ENCODE measurements around the gene MYOD1. TPM values are rescaled to one million over a fixed set of nuclear protein-coding genes. Genes with fewer than 3 reads are reported as not detected.

MYOD1 gene
- total RNA-seq, 1 experiment from 2014 or later = not detected

DNA sequence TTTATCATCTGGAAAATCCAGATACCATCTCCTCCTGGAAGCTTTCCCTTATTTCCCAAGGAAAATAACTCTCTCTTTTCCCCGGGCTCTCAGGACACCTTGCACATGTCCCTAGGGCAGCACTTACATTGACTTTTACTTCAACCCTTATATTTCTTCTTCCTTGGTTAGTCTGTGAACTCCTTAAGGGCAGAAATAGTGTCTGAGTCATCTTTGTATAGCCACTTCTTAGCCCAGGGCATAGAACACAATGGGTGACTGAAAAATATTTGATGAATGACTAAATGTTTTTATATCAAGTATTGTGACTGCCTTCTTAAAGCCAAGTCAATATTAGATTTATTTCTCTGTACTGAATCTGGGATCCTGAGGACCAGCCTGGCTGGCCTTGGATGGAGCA is 45.4 kb upstream of the MYOD1 start:
- TF ChIP-seq POLR2AphosphoS5 (IDR thresholded peaks at IDR 0.05; ENCODE audit: low read depth, low read length) = no peak
- TF ChIP-seq EGR1 (IDR thresholded peaks at IDR 0.05; ENCODE audit: low read depth) = no peak
- no peak for TF ChIP-seq ZNF274 (IDR thresholded peaks at IDR 0.05; ENCODE audit: low read depth, low read length)
- no peak for TF ChIP-seq SIN3A (IDR thresholded peaks at IDR 0.05; ENCODE audit: low read depth)
- TF ChIP-seq, protein P1, sequence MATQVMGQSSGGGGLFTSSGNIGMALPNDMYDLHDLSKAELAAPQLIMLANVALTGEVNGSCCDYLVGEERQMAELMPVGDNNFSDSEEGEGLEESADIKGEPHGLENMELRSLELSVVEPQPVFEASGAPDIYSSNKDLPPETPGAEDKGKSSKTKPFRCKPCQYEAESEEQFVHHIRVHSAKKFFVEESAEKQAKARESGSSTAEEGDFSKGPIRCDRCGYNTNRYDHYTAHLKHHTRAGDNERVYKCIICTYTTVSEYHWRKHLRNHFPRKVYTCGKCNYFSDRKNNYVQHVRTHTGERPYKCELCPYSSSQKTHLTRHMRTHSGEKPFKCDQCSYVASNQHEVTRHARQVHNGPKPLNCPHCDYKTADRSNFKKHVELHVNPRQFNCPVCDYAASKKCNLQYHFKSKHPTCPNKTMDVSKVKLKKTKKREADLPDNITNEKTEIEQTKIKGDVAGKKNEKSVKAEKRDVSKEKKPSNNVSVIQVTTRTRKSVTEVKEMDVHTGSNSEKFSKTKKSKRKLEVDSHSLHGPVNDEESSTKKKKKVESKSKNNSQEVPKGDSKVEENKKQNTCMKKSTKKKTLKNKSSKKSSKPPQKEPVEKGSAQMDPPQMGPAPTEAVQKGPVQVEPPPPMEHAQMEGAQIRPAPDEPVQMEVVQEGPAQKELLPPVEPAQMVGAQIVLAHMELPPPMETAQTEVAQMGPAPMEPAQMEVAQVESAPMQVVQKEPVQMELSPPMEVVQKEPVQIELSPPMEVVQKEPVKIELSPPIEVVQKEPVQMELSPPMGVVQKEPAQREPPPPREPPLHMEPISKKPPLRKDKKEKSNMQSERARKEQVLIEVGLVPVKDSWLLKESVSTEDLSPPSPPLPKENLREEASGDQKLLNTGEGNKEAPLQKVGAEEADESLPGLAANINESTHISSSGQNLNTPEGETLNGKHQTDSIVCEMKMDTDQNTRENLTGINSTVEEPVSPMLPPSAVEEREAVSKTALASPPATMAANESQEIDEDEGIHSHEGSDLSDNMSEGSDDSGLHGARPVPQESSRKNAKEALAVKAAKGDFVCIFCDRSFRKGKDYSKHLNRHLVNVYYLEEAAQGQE (IDR thresholded peaks at IDR 0.05; ENCODE audit: low read depth) = no peak
- TF ChIP-seq EZH2phosphoT487 (IDR thresholded peaks at IDR 0.05; ENCODE audit: borderline replicate concordance) = no peak
- TF ChIP-seq, protein P2, sequence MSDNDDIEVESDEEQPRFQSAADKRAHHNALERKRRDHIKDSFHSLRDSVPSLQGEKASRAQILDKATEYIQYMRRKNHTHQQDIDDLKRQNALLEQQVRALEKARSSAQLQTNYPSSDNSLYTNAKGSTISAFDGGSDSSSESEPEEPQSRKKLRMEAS (IDR thresholded peaks at IDR 0.05) = no peak
- TF ChIP-seq, protein P3, sequence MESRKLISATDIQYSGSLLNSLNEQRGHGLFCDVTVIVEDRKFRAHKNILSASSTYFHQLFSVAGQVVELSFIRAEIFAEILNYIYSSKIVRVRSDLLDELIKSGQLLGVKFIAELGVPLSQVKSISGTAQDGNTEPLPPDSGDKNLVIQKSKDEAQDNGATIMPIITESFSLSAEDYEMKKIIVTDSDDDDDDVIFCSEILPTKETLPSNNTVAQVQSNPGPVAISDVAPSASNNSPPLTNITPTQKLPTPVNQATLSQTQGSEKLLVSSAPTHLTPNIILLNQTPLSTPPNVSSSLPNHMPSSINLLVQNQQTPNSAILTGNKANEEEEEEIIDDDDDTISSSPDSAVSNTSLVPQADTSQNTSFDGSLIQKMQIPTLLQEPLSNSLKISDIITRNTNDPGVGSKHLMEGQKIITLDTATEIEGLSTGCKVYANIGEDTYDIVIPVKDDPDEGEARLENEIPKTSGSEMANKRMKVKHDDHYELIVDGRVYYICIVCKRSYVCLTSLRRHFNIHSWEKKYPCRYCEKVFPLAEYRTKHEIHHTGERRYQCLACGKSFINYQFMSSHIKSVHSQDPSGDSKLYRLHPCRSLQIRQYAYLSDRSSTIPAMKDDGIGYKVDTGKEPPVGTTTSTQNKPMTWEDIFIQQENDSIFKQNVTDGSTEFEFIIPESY (IDR thresholded peaks at IDR 0.05; ENCODE audit: extremely low read depth, insufficient replicate concordance, low read length) = no peak
- TF ChIP-seq RAD21 (IDR thresholded peaks at IDR 0.05; ENCODE audit: low read depth) = no peak
- no peak for TF ChIP-seq YY1 (IDR thresholded peaks at IDR 0.05; ENCODE audit: extremely low read depth, insufficient replicate concordance, low read depth, low read length)
- POLR2A ChIA-PET = no interaction called here
- CTCF ChIA-PET = no interaction called here

More for the DNA sequence above, 45.4 kb upstream of the MYOD1 start:
- BruUV-seq (replicated peaks) = no TSS peak
- H3K27me3 ChIP-seq (ENCODE audit: insufficient read depth, low read length) = no peaks in the 10 kb centered on the region
- no peak for DNase-seq (ENCODE audit: low read depth, low spot score)
- no peaks in the 10 kb centered on the region for H3K79me2 ChIP-seq (ENCODE audit: insufficient read depth, low read length)
- H3K4me3 ChIP-seq (replicated peaks in 1 of 2; ENCODE audit: low read depth in 1 of 2, low read length in 2 of 2) = no peak overlapping the region
- no peak overlapping the region for H3K9ac ChIP-seq (ENCODE audit: low read length)
- no peak overlapping the region for H3K4me2 ChIP-seq (ENCODE audit: low read length)
- peaks cover 0 to 6% of the 10 kb centered on the region in 2 experiments; a peak in 1 of 4 replicates for H3K4me1 ChIP-seq (ENCODE audit: control insufficient read depth in 1 of 2, insufficient read depth in 2 of 2, low read length in 2 of 2)
- H2AFZ ChIP-seq (ENCODE audit: low read depth, low read length, poor library complexity, severe bottlenecking) = no peak overlapping the region
- no peak overlapping the region for H3K27ac ChIP-seq (ENCODE audit: low read depth, low read length)
- no peaks in the 10 kb centered on the region for H4K20me1 ChIP-seq (ENCODE audit: insufficient read depth)
- intact Hi-C loops (cut with micrococcal nuclease) = no loop called here
- no peaks in the 10 kb centered on the region for H3K36me3 ChIP-seq (ENCODE audit: control insufficient read depth in 1 of 2, insufficient read depth in 2 of 2, low read length in 2 of 2)
- no peaks in the 10 kb centered on the region for H3K9me2 ChIP-seq (ENCODE audit: insufficient read depth)
- peaks cover 4 to 5% of the 10 kb centered on the region in 2 experiments; a peak in 1 of 4 replicates for H3K9me3 ChIP-seq (ENCODE audit: control insufficient read depth in 1 of 2, insufficient read depth in 1 of 2, low read depth in 1 of 2, low read length in 2 of 2)
- RAD21 ChIA-PET (ENCODE audit: low non-redundant PET in 1 of 2, low total read pairs in 2 of 2, uncharacterized antibody in 2 of 2, unreplicated experiment in 2 of 2) = no interaction called here
- ATAC-seq = no peak
